Kidney (tissue), 14 donors: ENCODE measurements around the gene GIMAP8. TPM values are rescaled to one million over a fixed set of nuclear protein-coding genes. Genes with fewer than 3 reads are reported as not detected.
A peak's percentile ranks its signal among the peaks of the same experiment; 100 is the strongest.

Experiments used
- DNase-seq, 5 donors: peaks; one replicate each; pipeline ENCODE4 v3.0.0-alpha.2; 2013 to 2020
- FAIRE-seq: peaks from 2 replicates; lab custom pipeline; 2012; peaks lifted over from hg19 to GRCh38; lab: Jason Lieb, UNC
- H3K27ac ChIP-seq, 2 donors: one replicate each; pipeline ENCODE4 v1.7.0; 2013; ENCODE audit warnings: low read depth in 2 of 2, low read length in 2 of 2, inconsistent platforms in 1 of 2
- H3K27me3 ChIP-seq: one replicate; pipeline ENCODE4 v1.7.1; 2013; ENCODE audit warnings: low read length, inconsistent platforms; ENCODE audit not compliant: control insufficient read depth, insufficient read depth
- H3K36me3 ChIP-seq, 3 donors: one replicate each; pipeline versions ENCODE4 v1.7.0 to v1.7.1; 2013; ENCODE audit warnings: low read length in 3 of 3, control low read depth in 1 of 3, inconsistent platforms in 1 of 3; ENCODE audit not compliant: insufficient read depth in 3 of 3, control insufficient read depth in 2 of 3
- H3K4me1 ChIP-seq, 3 donors: one replicate each; pipeline versions ENCODE4 v1.7.0 to v1.7.1; 2013; ENCODE audit warnings: low read length in 3 of 3, inconsistent platforms in 1 of 3, low read depth in 1 of 3; ENCODE audit not compliant: control insufficient read depth in 2 of 3, insufficient read depth in 2 of 3
- H3K4me3 ChIP-seq, 3 donors: one replicate each; pipeline versions ENCODE4 v1.7.0 to v1.8.1; 2013; ENCODE audit warnings: low read length in 3 of 3, control low read depth in 1 of 3, inconsistent platforms in 1 of 3
- H3K9ac ChIP-seq, 3 donors: one replicate each; pipeline versions ENCODE4 v1.7.0 to v1.7.1; 2013; ENCODE audit warnings: low read length in 3 of 3, control low read depth in 1 of 3, inconsistent platforms in 1 of 3
- H3K9me3 ChIP-seq, 3 donors: one replicate each; pipeline versions ENCODE4 v1.7.0 to v1.7.1; 2013; ENCODE audit warnings: low read length in 3 of 3, control low read depth in 1 of 3, inconsistent platforms in 1 of 3; ENCODE audit not compliant: control insufficient read depth in 2 of 3, insufficient read depth in 1 of 3
- CTCF ChIP-seq: IDR thresholded peaks from 3 replicates; pipeline ENCODE4 v1.5.1; 2012; ENCODE audit warnings: mild to moderate bottlenecking, moderate library complexity, borderline replicate concordance; ENCODE audit not compliant: insufficient read depth; ENCODE audit errors: extremely low read depth
- intact Hi-C: fragments of 100-400 bp; cut with DNase I; formaldehyde crosslinking; loops from one replicate; pipeline ENCODE4 v1.11.1; 2022
- polyA plus RNA-seq: library from polyadenylated mRNA; stranded (reverse); fragments of 350-450 nt; fragmentation: Illumina TruSeq; extraction: RNeasy Lipid Tissue Mini Kit (QIAGEN cat#74804); gene quantifications from one replicate; pipeline ENCODE4 v1.2.3, GENCODE V29; 2014; ENCODE audit warnings: low read depth, low replicate concordance; ENCODE audit not compliant: insufficient read depth
- total RNA-seq: library from RNA; stranded (reverse); fragmentation: NEBNext Ultra II Directional; extraction: Animal tissue kit (Norgen Biotek cat#: 25700); gene quantifications from one replicate; pipeline ENCODE4 v1.2.1, GENCODE V29; 2021
- donor health status: control.
- donor health status: control.
- donor health status: control.
- donor health status: control.
- donor health status: control.
- donor health status: DM: yes; HTN: yes; CAD: no.
- donor health status: Normal renal cell carcinoma (clear cell type).

Gene GIMAP8
- total and polyA plus RNA-seq, 2 donors from 2014 or later = 10.2 to 24.3 TPM

DNA sequence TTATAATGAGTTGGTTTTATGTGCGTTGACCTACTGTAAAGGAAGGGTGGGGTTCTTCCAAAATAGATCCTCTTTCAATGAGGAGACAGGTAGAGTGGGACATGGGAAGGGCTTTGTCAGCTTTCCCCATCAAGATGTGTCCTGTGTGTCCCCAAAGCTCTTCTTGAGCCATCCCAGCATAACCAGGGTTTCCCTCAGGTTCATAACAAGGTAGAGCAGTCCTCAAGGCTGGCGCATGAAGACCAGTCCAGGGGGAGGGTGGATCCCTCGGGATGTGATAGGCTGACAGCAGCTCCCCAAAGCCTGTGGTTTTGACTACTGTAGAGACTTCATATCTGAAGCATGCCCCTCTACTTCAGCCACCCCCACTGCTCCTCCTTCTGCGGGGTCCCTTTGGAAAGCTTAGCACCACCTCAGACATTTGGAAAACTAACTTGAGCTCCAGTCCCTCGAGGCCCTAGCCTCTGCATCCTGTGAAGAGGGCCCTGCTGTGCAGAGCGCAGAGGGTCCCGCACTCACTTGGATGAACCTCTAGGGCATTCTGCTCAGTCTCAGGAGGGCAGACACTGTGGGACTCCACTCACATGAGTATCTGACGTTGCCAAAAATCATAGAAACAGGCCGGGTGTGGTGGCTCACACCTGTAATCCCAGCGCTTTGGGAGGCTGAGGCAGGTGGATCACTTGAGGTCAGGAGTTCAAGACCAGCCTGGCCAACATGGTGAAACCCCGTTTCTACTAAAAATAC is 1.1 kb upstream of the GIMAP8 start:
- FAIRE-seq (no peak), DNase-seq (no peak)
- Histone ChIP-seq H3K4me3 (no peak overlapping the region), H3K36me3 (no peaks in the 10 kb centered on the region), H3K27ac (peak overlapping the region in 1 of 2 donors; percentile 59), H3K9me3 (no peaks in the 10 kb centered on the region), H3K4me1 (peaks cover 0 to 11% (median 4%) of the 10 kb centered on the region in 3 donors), H3K27me3 (peaks cover 2% of the 10 kb centered on the region), H3K9ac (peak overlapping the region in 1 of 3 donors; percentile 55)
- intact Hi-C loops = no loop called here
- TF ChIP-seq CTCF = no peak

GRCh38 chr7:150451097-150451793 is 815 bp downstream of the GIMAP8 start:
- Histone ChIP-seq H3K27me3 (peaks cover 2% of the 10 kb centered on the region), H3K4me1 (peaks cover 0 to 11% (median 4%) of the 10 kb centered on the region in 3 donors), H3K36me3 (no peaks in the 10 kb centered on the region), H3K9me3 (no peaks in the 10 kb centered on the region), H3K9ac (peak overlapping the region in 2 of 3 donors; percentile 58 to 67), H3K27ac (peak overlapping the region; percentile 81 to 86), H3K4me3 (peak overlapping the region; percentile 26 to 82 (median 62))
- DNase-seq = peak; percentile 63 to 83 (median 65)
- FAIRE-seq = no peak
- no peak for TF ChIP-seq CTCF
- intact Hi-C loops = no loop called here

- DNase-seq (no peak), FAIRE-seq (no peak)
- H3K4me1 ChIP-seq = peaks cover 0 to 11% (median 4%) of the 10 kb centered on the region in 3 donors
- H3K9me3 ChIP-seq = peaks cover 0 to under 1% (median 0%) of the 10 kb centered on the region in 3 donors
- H3K4me3 ChIP-seq = peak overlapping the region; percentile 50 to 82 (median 62)
- H3K36me3 ChIP-seq = no peaks in the 10 kb centered on the region
- intact Hi-C loops = no loop called here
- TF ChIP-seq CTCF = no peak
- H3K27me3 ChIP-seq = peaks cover 2% of the 10 kb centered on the region
- H3K27ac ChIP-seq = peak overlapping the region; percentile 36 to 81
- peak overlapping the region; percentile 14 to 67 (median 30) for H3K9ac ChIP-seq
Measured at GRCh38 chr7:150451833-150452461, 1.5 kb downstream of the GIMAP8 start.
